ELF-1 (cell line): ENCODE results near the gene GRIN2B.

ENCODE experiments used
- DNase-seq: peaks from one replicate; pipeline ENCODE4 v3.0.0-alpha.2; 2016; ENCODE audit warnings: low read depth, low spot score

The GRIN2B gene

DNA sequence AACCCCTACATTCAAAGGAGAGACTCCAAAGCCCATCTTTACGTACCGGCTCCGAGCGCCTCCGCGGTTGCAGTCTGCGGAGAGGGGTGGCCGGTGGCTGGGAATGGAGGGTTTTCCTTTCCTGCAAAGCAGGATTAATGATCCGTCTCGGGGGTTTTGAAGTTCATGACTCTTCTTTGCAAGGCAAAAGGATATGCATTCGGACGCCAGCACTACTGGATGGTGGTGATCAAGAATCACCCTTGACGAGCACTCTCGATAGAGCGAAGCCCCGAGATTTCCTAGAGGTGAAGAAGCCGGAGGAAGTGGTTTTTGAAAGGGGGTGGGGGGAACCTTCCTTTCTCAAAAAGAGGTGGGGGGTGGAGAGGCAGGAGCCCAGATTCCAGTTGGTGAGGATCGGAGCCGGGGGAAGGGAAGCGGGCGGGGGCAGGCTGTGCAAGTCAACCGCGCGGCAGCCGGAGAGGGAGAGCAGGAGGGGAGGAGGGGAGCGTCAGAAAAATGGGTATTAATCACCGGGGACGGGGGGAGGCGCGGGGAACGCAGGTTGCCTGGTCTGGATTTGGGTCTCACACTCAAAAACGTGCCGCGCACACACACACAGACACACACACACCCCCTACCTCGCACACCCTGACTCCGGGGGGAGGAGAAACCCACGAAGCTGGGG lies at the start of gene GRIN2B:
GRIN2B (minus strand) TSS at position 307 of the 667 bp plus-strand sequence. CDS start 115,394 bp downstream, outside the sequence.
- peak; percentile 18 for DNase-seq

DNA sequence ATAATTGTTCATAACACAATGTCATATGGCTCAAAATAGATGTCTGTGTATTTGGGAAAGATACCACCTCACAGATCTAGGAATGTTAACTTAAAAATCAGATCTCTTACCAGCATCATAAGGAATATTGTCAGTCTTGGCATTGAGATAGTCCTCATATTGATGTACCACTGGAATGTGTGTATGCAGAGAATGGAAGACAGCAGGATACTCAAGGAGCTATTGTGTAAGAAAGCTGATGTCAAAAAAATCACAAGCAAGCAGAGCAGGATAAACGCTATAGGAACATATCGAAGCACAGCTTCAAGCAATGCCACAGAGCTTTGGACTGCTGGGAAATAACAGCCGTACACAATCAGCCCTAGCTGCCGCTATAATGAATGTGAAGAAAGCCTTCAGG lies 45.1 kb upstream of the GRIN2B start:
- no peak for DNase-seq

DNA sequence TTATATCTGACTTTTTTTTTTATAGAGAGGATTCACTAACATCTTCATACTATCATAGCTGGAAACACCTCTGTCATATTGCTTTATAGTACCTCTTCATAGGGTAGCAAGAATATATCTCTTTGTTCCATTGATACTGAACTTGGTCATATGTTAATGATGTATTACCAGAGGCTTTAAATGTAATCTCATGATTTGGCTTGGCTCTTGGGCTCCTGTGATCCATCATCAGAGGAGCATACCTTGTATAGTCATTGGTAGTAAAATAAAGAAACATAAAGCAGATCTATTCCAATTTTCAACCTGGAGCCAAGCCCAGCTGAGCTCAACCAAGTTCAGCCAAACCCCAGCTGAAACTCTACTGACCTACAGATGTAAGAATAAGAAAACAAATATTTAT lies 43.2 kb upstream of the GRIN2B start:
- no peak for DNase-seq

DNA sequence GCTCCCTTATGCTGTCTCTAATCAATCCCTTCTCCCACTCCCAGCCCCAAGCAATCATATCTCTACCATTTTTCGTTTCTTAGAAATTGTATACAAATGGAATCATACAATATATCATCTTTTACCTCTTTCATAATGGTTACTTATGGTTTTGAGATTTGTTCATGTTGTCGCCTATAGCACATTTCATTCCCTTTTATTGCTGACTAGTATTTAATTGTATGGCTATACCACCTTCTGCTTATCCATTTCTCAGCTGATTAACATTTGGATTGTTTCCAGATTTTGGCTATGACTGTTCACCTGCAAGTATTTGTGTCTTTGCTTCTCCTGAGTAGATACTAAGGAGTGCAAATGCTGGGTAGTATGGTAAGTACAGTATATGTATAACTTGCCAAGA lies 36.7 kb upstream of the GRIN2B start:
- DNase-seq = no peak

DNA sequence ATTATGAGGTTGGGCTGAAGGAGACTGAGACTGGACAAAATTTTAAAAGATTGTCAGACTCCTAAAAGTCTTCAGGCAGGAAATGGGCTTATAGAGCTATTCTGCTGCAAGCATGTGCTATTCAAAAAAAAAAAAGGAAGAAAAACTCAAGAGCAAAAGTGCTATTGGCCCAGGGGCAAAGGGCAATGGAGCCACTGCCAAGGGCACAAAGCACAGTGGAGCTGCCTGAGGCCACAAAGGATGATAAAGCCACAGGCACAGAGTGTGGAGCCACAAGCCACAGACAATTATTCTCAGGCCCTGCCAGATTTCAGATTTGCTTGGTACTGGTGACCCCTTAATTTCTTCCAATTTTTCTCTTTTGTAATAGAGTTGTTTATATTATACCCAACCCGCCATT lies 29.6 kb upstream of the GRIN2B start:
- no peak for DNase-seq

DNA sequence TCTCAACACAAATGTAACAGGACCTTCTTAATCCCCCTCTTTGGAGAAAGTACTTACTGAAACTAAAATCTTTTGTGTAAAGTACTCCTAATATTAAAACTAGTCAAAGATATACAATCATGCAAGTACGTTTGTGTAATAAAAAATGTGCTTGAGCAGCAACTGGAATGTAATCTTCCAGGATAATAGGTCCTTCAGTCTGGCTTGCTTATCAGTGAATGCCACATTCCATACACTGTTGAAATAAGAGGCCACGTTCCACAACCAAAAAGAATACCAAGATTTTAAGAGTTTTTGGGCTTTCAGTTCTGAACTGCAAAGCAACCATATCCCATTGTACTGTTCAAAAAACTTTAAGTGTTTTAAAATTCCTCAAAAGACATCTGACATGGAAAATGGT lies 26.2 kb upstream of the GRIN2B start:
- no peak for DNase-seq

DNA sequence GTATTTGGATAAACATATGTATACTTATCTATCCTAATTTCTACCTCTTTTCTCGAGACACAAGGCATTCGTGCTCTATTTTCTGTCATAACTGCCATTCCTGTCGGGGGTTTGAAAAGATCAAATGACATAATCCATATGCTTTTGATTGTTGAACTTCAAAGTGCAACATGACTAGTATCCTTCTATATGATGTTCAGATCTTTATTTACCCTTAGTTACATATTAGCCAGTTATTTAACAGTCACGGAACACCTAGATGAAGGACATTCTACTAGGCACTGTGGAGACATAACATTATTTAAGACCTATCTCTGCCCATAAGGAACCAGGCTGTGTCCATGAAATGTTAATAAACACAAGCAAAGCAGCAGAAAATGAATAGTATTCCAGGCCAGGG lies 11.2 kb upstream of the GRIN2B start:
- no peak for DNase-seq

DNA sequence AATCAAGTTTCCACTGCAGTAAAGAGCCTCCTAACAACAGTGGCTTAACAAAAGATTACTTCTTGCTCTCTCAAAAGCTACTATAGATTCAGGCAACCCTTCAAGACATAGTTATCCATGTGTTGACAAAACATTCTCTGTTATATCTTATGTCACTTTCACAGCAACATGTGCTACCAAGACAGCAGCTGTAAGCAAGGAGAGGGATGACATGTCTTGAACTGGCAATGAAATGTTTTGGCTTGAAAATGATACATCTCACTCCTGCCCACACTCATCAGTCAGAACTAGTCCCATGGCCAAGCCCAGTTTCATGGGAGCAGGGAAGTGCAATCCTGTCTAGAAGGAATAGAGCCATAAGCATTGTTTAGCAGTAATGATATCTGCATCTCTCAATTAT lies 10.7 kb upstream of the GRIN2B start:
- no peak for DNase-seq

DNA sequence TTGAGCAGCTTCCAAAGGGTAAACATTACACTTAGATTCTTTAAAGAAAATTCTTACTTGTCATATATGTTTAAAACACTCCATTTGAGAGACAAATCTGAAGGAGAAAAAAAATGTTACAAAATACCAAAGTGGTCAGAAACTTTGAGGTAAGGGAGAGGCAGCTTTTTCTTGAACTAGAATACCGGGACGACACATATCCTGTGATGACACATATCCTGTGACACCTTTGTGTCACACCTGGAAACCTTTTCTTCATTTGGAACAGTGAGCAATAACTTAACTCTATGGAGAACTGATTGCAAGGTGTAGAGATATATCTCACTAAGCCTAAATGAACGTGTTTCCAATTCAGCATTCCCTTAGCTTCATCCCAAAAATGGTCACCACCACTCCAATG lies 4.6 kb upstream of the GRIN2B start:
- DNase-seq = no peak

DNA sequence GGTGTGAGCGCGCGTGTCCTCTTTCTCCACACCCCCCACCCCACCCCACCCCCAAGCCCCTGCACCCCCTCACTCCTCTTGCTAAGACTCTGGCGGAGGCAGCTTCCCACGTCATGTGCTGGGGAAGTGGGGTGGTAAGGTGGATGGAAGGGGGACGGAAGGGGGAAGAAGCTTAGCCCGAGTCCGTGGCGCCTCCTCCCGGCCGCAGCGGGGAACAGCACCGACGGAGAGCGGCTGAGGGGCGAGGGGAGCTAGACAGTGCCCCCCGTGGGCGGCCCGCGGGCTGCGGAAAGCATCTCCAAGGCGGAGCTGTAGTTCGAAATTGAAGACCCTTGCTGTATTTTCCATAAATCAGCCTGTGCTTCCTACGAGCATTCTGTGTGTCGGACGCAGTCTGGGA lies 588 bp upstream of the GRIN2B start:
- DNase-seq = peak; percentile 87

DNA sequence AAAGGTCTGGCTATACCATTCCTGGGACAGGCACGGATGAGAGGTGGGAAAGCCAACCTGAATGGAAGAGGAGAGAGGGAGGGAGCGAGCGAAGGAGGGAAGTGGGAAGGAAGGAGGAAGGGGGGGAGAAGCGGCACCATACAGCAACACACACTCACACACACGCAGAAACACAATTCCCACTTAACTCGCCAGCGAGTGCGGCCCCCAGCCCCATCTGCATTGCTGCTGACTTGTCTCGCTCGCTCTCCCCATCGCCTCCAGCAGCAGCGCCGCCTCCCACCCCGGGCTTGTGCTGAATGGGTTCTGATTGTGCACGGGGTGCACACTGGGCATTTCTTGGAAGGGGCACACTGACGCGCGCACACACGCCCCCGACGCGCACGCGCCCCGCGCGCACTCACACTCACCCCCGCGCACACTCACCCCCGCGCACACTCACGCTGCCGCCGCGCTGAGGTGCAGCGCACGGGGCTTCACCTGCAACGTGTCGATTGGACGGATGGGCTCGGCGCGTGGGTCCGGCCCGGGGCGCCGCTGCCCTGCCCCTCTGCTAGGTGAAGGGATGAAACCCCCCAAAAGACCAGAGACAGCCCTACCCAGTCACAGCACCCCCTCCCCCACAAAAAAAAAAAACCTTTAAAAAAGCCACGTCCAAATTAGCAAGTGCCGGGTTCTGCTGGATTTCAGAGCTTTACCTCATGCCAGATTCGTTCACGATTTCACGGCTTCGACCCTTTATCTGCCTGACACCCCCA lies 685 bp downstream of the GRIN2B start:
- peak; percentile 38 for DNase-seq

DNA sequence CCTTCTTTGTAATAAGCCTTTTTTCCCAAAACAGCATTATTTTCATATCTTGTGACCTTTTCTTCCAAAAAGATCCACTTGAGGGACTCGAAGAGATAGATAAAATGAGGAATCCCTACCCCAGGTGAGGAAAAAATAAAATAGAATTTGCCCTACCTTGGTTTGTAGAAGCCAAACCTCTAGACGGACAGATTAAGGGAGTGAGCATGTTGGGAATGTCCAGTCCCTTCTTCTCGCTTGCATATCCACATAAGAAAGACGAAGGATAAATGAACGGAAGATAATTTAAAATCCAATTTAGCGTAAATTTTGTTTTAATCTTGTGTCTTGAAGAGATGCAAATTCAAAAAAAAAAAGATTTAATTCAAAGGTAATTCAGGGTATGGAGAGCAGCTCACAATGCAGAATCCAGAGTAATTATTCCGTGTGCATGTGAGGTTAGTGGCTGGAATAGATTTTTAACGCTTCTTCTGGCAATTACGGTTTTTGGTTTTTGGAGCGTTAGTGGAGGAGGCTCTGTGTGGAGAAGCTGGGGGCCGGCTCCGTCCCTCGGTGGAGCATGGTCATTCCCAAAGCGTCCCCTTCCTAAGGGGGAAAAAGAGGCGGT lies 1.5 kb downstream of the GRIN2B start:
- DNase-seq = no peak

DNA sequence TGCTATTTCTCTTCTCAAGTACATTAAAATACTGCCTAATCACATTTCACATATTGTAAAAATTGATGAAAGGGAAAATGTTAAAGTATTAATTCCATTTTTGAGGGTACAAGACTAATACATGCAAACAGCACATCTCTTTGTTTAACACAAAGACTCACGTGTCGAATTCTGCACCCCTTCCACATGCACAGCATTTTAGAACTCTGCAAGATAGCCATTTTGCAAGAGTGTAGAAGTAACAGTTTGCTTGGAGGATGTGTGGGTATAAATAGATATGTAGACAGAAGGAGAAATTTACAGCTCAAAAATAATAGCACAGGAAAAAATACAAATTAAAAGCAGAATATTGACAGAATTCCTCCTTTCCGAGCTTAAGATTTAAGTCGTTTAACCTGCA lies 2.5 kb downstream of the GRIN2B start:
- no peak for DNase-seq

DNA sequence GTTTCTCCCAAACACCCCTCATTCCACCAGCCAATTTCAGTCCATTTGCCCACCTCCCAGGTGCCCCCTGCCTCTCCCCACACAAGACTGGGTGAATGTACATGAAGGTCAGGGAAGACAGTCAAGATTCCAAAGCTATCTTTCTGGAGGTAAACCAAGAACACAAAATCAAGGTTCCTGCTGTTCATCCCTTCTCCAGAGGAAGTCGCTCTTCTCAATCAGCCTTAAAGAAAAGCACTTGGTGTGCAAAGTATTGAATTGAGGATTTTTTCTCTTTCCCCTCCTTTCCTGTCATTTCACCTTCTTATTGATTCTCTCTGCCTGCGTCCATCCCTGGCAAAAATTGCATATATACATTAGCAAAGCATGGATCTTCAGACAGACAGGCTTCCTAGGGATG lies 4.5 kb downstream of the GRIN2B start:
- DNase-seq = no peak

DNA sequence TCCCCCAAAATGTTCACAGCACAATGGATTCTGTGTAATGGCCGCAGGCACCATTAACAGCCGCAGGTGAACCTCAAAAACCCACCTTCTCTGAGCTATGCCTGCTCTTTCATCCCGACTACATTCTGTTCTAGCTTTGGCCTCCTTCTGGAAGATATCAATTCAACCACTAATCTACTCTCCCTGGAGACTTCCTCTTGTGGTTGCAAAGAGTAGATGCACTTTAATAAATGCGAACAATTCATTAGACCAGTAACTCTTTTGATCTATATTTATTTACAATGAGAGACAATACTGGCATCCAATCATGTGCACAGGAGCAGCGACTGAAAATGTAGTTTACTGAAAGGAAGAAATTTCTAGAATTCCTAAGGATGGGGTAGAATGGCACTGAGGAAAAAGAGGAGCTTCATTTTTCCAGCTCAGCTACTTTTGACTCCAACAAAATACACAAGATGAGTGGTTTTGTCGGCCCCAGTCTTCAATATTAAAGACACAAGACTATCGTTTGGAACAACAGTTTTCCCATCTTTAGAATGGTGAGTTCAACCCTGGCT lies 5.3 kb downstream of the GRIN2B start:
- no peak for DNase-seq

DNA sequence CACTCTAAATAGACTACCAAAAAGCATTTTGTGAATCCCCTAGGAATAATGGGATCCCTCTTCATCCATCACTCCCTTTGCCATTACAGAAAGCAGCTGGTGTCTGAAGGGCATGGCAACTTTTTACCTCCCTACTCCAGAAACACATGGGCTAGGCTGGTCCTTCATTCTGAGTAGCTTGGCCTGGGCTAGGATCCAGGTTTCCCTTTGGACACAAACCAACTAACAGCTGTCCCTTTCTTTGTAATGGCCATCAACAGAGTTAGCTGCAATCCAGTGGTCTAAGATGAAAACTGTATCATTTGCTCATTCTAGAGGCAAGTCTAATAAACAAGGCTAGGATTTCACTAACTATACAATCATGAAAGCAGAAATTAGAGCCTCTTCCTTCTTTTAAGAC lies 7.4 kb downstream of the GRIN2B start:
- DNase-seq = no peak

DNA sequence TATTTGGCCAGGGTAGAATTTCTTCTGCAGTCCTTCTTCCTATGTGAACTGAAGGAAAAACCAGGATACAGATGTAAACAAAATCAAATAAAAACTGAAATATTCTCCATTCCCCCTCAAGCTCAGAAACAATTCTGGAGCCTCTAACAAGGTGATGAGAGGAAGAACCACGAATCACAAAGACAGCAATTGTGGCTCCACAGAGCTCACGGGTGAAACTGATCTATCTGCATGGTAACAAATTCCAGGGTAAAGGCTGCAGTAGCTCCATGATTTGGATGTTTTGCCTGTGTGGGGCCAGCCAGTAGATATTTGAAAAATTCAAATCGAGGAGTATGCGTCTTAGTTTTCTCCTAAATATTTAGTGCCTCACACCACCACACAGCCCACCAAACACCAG lies 10.6 kb downstream of the GRIN2B start:
- DNase-seq = no peak

DNA sequence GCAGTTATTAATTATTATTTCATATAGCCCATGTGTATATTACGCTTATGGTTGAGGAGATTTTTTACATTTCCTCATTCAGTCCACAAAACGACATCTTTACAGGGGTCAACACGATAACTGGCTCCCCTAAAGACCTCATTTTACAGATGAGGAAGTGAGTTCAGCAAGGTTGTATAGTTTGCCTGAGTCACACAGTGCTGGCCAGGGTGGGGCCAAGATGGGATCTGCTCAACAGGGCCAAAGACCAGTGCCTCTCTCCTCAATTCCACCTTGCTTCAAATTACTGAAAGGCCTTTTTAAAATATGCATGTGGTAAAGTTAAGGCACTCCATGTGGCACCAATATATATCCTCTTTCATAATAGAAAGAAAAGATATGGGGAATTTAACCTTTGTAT lies 13.1 kb downstream of the GRIN2B start:
- DNase-seq = no peak

DNA sequence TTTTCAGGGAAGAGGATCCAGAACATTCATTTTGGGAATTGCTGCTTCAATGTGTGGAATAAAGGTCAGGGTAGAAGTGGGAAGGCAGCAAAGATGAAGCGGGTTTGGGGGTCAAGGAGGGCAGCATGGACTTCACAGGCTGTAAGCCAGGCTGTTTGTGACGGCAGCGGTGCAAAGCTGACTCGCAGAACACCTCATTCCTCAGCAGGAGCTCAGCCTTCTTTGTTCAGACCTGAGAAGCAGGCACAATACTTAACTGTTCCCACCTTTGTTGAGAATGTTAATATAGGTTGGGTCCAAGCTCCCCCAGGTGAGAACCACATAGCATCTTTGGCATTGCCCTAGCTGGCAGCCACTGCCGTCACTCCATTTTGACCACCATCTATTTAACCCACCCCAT lies 16.7 kb downstream of the GRIN2B start:
- no peak for DNase-seq

DNA sequence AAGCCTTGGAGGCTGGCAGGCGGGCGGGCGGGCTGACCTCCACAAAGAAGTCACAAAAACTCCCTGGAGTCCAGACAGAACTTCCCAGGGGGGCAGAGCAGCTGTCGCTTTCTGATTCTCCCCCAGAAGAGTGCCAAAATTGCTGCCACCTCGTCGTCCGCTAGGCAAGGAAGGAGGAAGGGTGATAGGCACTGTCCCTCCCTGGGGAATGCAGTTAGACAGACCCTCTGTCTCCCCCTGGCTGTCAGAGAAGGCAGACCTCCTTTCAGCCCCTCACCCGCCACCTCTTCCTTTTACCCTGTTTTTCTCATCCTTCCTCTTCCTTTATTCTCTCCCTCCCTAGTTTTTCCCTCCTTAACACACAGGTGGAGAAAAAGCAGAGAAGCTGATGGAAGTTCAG lies 18.7 kb downstream of the GRIN2B start:
- peak; percentile 32 for DNase-seq

DNA sequence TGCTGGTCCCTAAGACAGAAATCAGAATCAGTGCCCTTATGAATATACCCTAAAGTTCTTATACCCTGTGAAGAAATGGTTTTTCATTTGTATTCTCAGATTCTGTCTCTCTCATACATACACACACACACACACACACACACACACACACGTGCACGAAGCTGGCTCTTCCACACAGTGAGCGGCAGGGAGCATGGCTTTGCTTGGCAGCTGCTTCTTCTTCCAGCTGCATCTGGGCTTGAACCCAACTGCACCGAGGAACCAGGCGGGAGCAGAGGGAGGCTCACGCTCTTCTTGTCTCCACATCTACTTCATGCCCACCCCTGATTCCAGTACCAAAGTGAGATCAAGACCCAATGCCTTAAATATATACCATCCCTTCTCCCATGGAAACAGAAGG lies 19.4 kb downstream of the GRIN2B start:
- no peak for DNase-seq

DNA sequence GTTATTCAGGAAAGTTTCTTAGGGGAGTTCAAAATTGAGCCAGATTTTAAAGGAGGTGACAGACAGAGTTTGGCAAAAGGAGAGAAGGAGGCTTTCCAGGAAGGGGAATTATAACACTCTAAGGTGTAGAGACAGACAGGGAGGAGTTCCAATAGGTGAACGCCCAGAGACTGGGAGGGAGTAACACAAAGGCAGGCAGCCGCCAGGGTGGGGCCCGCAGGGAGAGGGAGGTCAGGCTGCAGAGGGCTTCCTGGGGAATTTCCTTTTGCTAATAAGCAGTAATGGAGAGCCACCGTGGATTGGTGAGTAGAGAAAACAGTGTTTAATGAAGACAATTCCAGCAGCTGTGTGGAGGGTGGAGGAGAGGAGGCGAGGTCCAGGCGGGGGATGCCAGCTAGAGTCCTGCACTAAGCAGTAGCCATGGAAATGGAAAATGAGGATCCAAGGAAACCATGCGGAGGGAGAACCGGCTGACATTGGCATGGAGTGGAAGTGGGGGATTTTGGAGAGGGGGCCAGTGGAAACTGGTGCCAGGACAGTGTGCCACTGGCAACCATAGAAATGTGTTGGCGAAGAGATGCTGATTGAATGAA lies 22.2 kb downstream of the GRIN2B start:
- DNase-seq = no peak
